Keratinocyte (primary cell): Measurements from ENCODE around the gene GNAT2. TPM values are rescaled to one million over a fixed set of nuclear protein-coding genes. Genes with fewer than 3 reads are reported as not detected.

Experiments used
- DNase-seq: peaks from one replicate; pipeline ENCODE4 v3.0.0-alpha.2; 2011; ENCODE audit warnings: low read depth, missing footprints, low spot score
- FAIRE-seq: peaks from 2 replicates; lab custom pipeline; 2011; peaks lifted over from hg19 to GRCh38; lab: Jason Lieb, UNC
- H2AFZ ChIP-seq: 2 replicates; pipeline ENCODE4 v1.6.0; 2012; ENCODE audit warnings: low read length, control low read depth, inconsistent platforms; ENCODE audit not compliant: control insufficient read depth
- H3K27ac ChIP-seq: 2 replicates; pipeline ENCODE4 v1.5.1; 2011; ENCODE audit warnings: low read length; ENCODE audit not compliant: control insufficient read depth, insufficient read depth
- H3K27me3 ChIP-seq: 3 replicates; pipeline ENCODE4 v1.6.0; 2011; ENCODE audit warnings: low read length; ENCODE audit not compliant: control insufficient read depth, insufficient read depth; ENCODE audit errors: extremely low read depth
- H3K36me3 ChIP-seq, 2 experiments: 2 replicates in 1 of 2; 3 replicates in 1 of 2; pipeline ENCODE4 v1.5.1; 2011; ENCODE audit warnings: low read length in 2 of 2, mild to moderate bottlenecking in 1 of 2; ENCODE audit not compliant: control insufficient read depth in 2 of 2, insufficient read depth in 2 of 2; ENCODE audit errors: extremely low read depth in 1 of 2
- H3K4me1 ChIP-seq: 3 replicates; pipeline ENCODE4 v1.5.1; 2011; ENCODE audit warnings: low read length; ENCODE audit not compliant: control insufficient read depth, insufficient read depth; ENCODE audit errors: extremely low read depth
- H3K4me2 ChIP-seq: 3 replicates; pipeline ENCODE4 v1.6.0; 2011; ENCODE audit warnings: low read depth, low read length; ENCODE audit not compliant: control insufficient read depth, insufficient read depth; ENCODE audit errors: extremely low read depth
- H3K4me3 ChIP-seq, 3 experiments: fragments of 200-600 bp in 1 of 3; sonication (generic) in 1 of 3; 2 replicates in 2 of 3; 3 replicates in 1 of 3; pipeline ENCODE4 v1.5.1; 2011 to 2016; ENCODE audit warnings: low read length in 3 of 3, mild to moderate bottlenecking in 3 of 3, control low read depth in 2 of 3, inconsistent platforms in 1 of 3, low read depth in 1 of 3, mixed read lengths in 1 of 3, mixed run types in 1 of 3, moderate library complexity in 1 of 3; ENCODE audit not compliant: control insufficient read depth in 2 of 3, insufficient read depth in 2 of 3; ENCODE audit errors: extremely low read depth in 1 of 3
- H3K79me2 ChIP-seq: 2 replicates; pipeline ENCODE4 v1.6.0; 2012; ENCODE audit warnings: low read length; ENCODE audit not compliant: control insufficient read depth, insufficient read depth
- H3K9ac ChIP-seq: 3 replicates; pipeline ENCODE4 v1.6.0; 2011; ENCODE audit warnings: low read length; ENCODE audit not compliant: control insufficient read depth, insufficient read depth; ENCODE audit errors: extremely low read depth
- H3K9me1 ChIP-seq: 3 replicates; pipeline ENCODE4 v1.6.0; 2011; ENCODE audit warnings: low read length; ENCODE audit not compliant: control insufficient read depth, insufficient read depth; ENCODE audit errors: extremely low read depth
- H3K9me3 ChIP-seq: 2 replicates; pipeline ENCODE4 v1.5.1; 2012; ENCODE audit warnings: low read depth, low read length; ENCODE audit not compliant: control insufficient read depth
- H4K20me1 ChIP-seq: 3 replicates; pipeline ENCODE4 v1.6.0; 2011; ENCODE audit warnings: low read length; ENCODE audit not compliant: control insufficient read depth, insufficient read depth; ENCODE audit errors: extremely low read depth
- CTCF ChIP-seq, 3 experiments: IDR thresholded peaks in 1 of 3; conservative IDR thresholded peaks in 1 of 3; optimal IDR thresholded peaks in 1 of 3; 2 replicates in 2 of 3; 3 replicates in 1 of 3; pipeline versions ENCODE3 to v1.5.1; 2011; ENCODE audit warnings: low read length in 3 of 3, mild to moderate bottlenecking in 3 of 3, moderate library complexity in 2 of 3, control low read depth in 1 of 3, inconsistent platforms in 1 of 3; ENCODE audit not compliant: insufficient read depth in 2 of 3; ENCODE audit errors: extremely low read depth in 1 of 3
- EZH2 ChIP-seq: IDR thresholded peaks from one replicate; pipeline ENCODE4 v1.6.1; 2012; ENCODE audit warnings: inconsistent platforms, mild to moderate bottlenecking, low read length, moderate library complexity
- dilution Hi-C: fragments of 300-500 bp; cut with MboI; formaldehyde crosslinking; loops from one replicate; pipeline ENCODE4 v1.7.0; 2020; ENCODE audit warnings: low sequenced_read_pairs; ENCODE audit not compliant: extremely low pct_ligation_motif_present
- polyA plus RNA-seq, 5 experiments: library from polyadenylated mRNA; depleted of rRNA in 3 of 5; stranded (reverse) in 3 of 5; stranded (forward) in 1 of 5; unstranded in 1 of 5; fragments of >200 nt; gene quantifications; 1 replicate in 1 of 5; 2 replicates in 3 of 5; 3 replicates in 1 of 5; pipeline versions ENCODE4 v1.2.1 to v1.2.3, GENCODE V29; 2011 to 2012; ENCODE audit warnings: missing spikeins in 2 of 5, low read depth in 1 of 5, low replicate concordance in 1 of 5

The GNAT2 gene
- polyA plus RNA-seq, 1 donor (not counting 4 experiments of a cell fraction or from before 2014, with no cell fraction given), result 0.17 TPM

- Histone ChIP-seq H3K9ac (no peak overlapping the region), H3K4me1 (peaks cover 24% of the 10 kb centered on the region), H3K9me3 (no peaks in the 10 kb centered on the region), H3K4me2 (peak overlapping the region; percentile 99), H3K4me3 (no peak overlapping the region), H4K20me1 (no peaks in the 10 kb centered on the region), H3K27me3 (no peaks in the 10 kb centered on the region), H3K9me1 (no peaks in the 10 kb centered on the region), H3K36me3 (peaks cover 0 to 5% of the 10 kb centered on the region in 2 experiments), H3K27ac (no peak overlapping the region), H3K79me2 (peaks cover 50% of the 10 kb centered on the region), H2AFZ (no peak overlapping the region)
- dilution Hi-C loops, result no loop called here
- no peak for DNase-seq
- no peak for FAIRE-seq
- no peak for TF ChIP-seq CTCF (optimal IDR thresholded peaks at IDR 0.05 in 1 of 3, IDR thresholded peaks at IDR 0.05 in 1 of 3, conservative IDR thresholded peaks at IDR 0.05 in 1 of 3; ENCODE audit: extremely low read depth in 1 of 3, insufficient read depth in 2 of 3, low read length in 3 of 3)
- TF ChIP-seq EZH2, result no peak
Measured at GRCh38 chr1:109622137-109622892, 2.9 kb upstream of the GNAT2 start.

GRCh38 chr1:109621379-109622136 is 2.1 kb upstream of the GNAT2 start:
- no peak for DNase-seq

More at GRCh38 chr1:109621379-109622136, 2.1 kb upstream of the GNAT2 start:
- Histone ChIP-seq H3K9me3 (no peaks in the 10 kb centered on the region), H3K36me3 (peaks cover 0 to 4% of the 10 kb centered on the region in 2 experiments), H3K4me3 (peak overlapping the region; percentile 66 to 95 (median 89)), H3K9me1 (no peaks in the 10 kb centered on the region), H4K20me1 (no peaks in the 10 kb centered on the region), H3K9ac (peak overlapping the region; percentile 90), H3K79me2 (peaks cover 50% of the 10 kb centered on the region), H2AFZ (no peak overlapping the region), H3K27me3 (no peaks in the 10 kb centered on the region), H3K27ac (no peak overlapping the region), H3K4me1 (peaks cover 24% of the 10 kb centered on the region), H3K4me2 (peak overlapping the region; percentile 99)
- dilution Hi-C loops, result no loop called here
- FAIRE-seq, result no peak
- no peak for TF ChIP-seq CTCF (optimal IDR thresholded peaks at IDR 0.05 in 1 of 3, IDR thresholded peaks at IDR 0.05 in 1 of 3, conservative IDR thresholded peaks at IDR 0.05 in 1 of 3; ENCODE audit: extremely low read depth in 1 of 3, insufficient read depth in 2 of 3, low read length in 3 of 3)
- no peak for TF ChIP-seq EZH2
